Gastrocnemius medialis (tissue), 4 donors: Measurements from ENCODE around the gene LAMA2. TPM values are rescaled to one million over a fixed set of nuclear protein-coding genes. Genes with fewer than 3 reads are reported as not detected.

Experiments
- ATAC-seq, 2 donors: fragments of 150-250 bp; one replicate each; pipeline ENCODE4 v1.9.1; 2016
- DNase-seq, 2 donors: peaks; one replicate each; pipeline ENCODE4 v3.0.0-alpha.2; 2019
- H3K27ac ChIP-seq, 4 donors: fragments of 200-600 bp; sonication (generic); 1 replicate in 1 of 4; 2 replicates in 3 of 4; pipeline ENCODE4 v1.5.1; 2016 to 2018; ENCODE audit warnings: mild to moderate bottlenecking in 2 of 4, moderate library complexity in 1 of 4
- H3K27me3 ChIP-seq, 3 donors: fragments of 200-600 bp; sonication (generic) in 2 of 3; 1 replicate in 1 of 3; 2 replicates in 2 of 3; pipeline versions ENCODE4 v1.5.1 to v1.6.0; 2016 to 2019; ENCODE audit warnings: mild to moderate bottlenecking in 1 of 3, moderate library complexity in 1 of 3
- H3K36me3 ChIP-seq, 2 donors: fragments of 200-600 bp; sonication (generic) in 1 of 2; one replicate each; pipeline ENCODE4 v1.5.1; 2017 to 2018
- H3K4me1 ChIP-seq, 2 donors: fragments of 200-600 bp; sonication (generic) in 1 of 2; one replicate each; pipeline ENCODE4 v1.5.1; 2016 to 2017; ENCODE audit warnings: mild to moderate bottlenecking in 2 of 2
- H3K4me3 ChIP-seq, 4 donors: fragments of 200-600 bp; sonication (generic) in 3 of 4; 1 replicate in 1 of 4; 2 replicates in 3 of 4; pipeline ENCODE4 v1.5.1; 2016 to 2019; ENCODE audit warnings: mild to moderate bottlenecking in 2 of 4
- H3K9me3 ChIP-seq, 3 donors: fragments of 200-600 bp; sonication (generic) in 2 of 3; 1 replicate in 1 of 3; 2 replicates in 2 of 3; pipeline ENCODE4 v1.5.1; 2016 to 2019
- CTCF ChIP-seq, 5 experiments: fragments of 450-650 bp in 3 of 5; fragments of 200-600 bp in 2 of 5; sonication (generic) in 2 of 5; IDR thresholded peaks in 4 of 5; conservative IDR thresholded peaks in 1 of 5; 1 replicate in 4 of 5; 2 replicates in 1 of 5; pipeline ENCODE4 v1.5.1; 2016 to 2019; ENCODE audit warnings: antibody characterized with exemption in 5 of 5, mild to moderate bottlenecking in 3 of 5, moderate library complexity in 3 of 5
- POLR2A ChIP-seq, 2 donors: fragments of 450-650 bp; IDR thresholded peaks; one replicate each; pipeline ENCODE4 v1.6.1; 2017; ENCODE audit warnings: antibody characterized with exemption in 2 of 2, mild to moderate bottlenecking in 2 of 2, moderate library complexity in 2 of 2
- in situ Hi-C, 4 donors: fragments of 200-750 bp; cut with MboI; loops; one replicate each; pipeline versions ENCODE4 v1.15.0 to v1.8.0; 2017; ENCODE audit warnings: low sequenced_read_pairs in 4 of 4
- intact Hi-C: fragments of 100-400 bp; cut with DNase I; formaldehyde crosslinking; loops from one replicate; pipeline ENCODE4 v1.15.1; 2023; ENCODE audit warnings: low total_unique reads
- total RNA-seq, 4 donors: library from RNA; depleted of rRNA; stranded (reverse); fragments of >200 nt; gene quantifications; one replicate each; pipeline versions ENCODE4 v1.1.0 to v1.2.3, GENCODE V29; 2016

LAMA2 gene
- total RNA-seq, 4 donors from 2014 or later, result 52.9 to 113 (median 71.3) TPM

DNA sequence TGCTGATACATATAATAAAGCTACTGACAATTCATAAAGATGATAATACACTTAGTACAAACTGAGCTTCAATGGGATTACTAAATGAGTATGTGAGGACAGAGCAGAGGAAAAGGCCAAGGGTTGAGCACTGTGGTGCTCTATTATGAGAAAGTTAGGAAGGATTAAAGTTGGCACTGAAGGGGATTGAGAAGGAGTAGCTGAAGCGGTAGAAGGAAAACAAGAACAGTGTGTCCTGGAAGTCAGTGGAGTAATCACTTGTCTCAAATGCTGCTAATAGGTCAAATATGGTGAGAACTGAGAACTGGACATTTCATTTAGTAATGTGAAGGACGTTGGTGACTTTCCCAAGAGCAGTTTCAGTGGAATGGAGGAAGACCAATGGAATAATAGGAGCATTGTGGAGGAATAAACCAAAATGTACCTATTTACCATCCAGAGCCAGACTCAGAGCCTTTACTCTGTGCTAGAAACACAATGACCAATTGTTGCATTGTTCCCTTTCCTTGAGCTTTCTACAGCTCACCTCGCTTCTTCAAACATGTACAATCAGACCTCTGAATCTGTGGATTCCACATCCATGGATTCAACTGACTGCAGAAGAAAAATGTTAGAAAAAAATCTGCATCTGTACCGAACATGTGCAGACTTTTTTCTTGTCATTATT, 255.9 kb downstream of the LAMA2 start:
- peak; percentile 41 to 48 for DNase-seq
- TF ChIP-seq POLR2A (IDR thresholded peaks at IDR 0.05) (peak; percentile 16 to 41), CTCF (IDR thresholded peaks at IDR 0.05 in 4 of 5, conservative IDR thresholded peaks at IDR 0.05 in 1 of 5) (no peak)
- in situ Hi-C loops (no loop called here), intact Hi-C loops (loop anchor here (5.0 kb wide), 1 partner anchor 37 kb away; no protein-coding TSS in a partner anchor)
- peaks cover 32 to 54% of the 10 kb centered on the region in 2 donors for H3K4me1 ChIP-seq
- H3K27ac ChIP-seq, result peak overlapping the region; percentile 66 to 85 (median 72)
- no peaks in the 10 kb centered on the region for H3K36me3 ChIP-seq
- no peaks in the 10 kb centered on the region for H3K27me3 ChIP-seq
- ATAC-seq, result peak; percentile 80 to 86
- H3K9me3 ChIP-seq, result no peaks in the 10 kb centered on the region
- no peak overlapping the region for H3K4me3 ChIP-seq

- Histone ChIP-seq H3K4me3 (no peak overlapping the region), H3K36me3 (no peaks in the 10 kb centered on the region), H3K27me3 (no peaks in the 10 kb centered on the region), H3K9me3 (no peaks in the 10 kb centered on the region), H3K4me1 (peaks cover 21 to 40% of the 10 kb centered on the region in 2 donors), H3K27ac (peak overlapping the region; percentile 66 to 85 (median 72))
- TF ChIP-seq POLR2A (IDR thresholded peaks at IDR 0.05) (peak in 1 of 2 donors; percentile 15), CTCF (IDR thresholded peaks at IDR 0.05 in 4 of 5, conservative IDR thresholded peaks at IDR 0.05 in 1 of 5) (no peak)
- ATAC-seq (peak; percentile 37 to 54), DNase-seq (peak in 1 of 2 donors; percentile 46)
- in situ Hi-C loops (no loop called here), intact Hi-C loops (no loop called here)
These were observed 257.6 kb downstream of the LAMA2 start for GRCh38 chr6:129140526-129140925.

- Histone ChIP-seq H3K9me3 (no peaks in the 10 kb centered on the region), H3K27me3 (no peaks in the 10 kb centered on the region), H3K4me1 (peaks cover 15 to 37% of the 10 kb centered on the region in 2 donors), H3K27ac (peak overlapping the region; percentile 66 to 85 (median 72)), H3K4me3 (no peak overlapping the region), H3K36me3 (no peaks in the 10 kb centered on the region)
- TF ChIP-seq CTCF (IDR thresholded peaks at IDR 0.05 in 4 of 5, conservative IDR thresholded peaks at IDR 0.05 in 1 of 5), result no peak
- TF ChIP-seq POLR2A (IDR thresholded peaks at IDR 0.05), result no peak
- intact Hi-C loops (no loop called here), in situ Hi-C loops (no loop called here)
- DNase-seq, result no peak
- ATAC-seq, result peak; percentile 23 to 70
These were observed 258.6 kb downstream of the LAMA2 start for GRCh38 chr6:129141499-129141898.

- peaks cover 0 to 3% of the 10 kb centered on the region in 2 donors for H3K4me1 ChIP-seq
- H3K36me3 ChIP-seq, result peaks cover 0 to 13% of the 10 kb centered on the region in 2 donors
- DNase-seq (no peak), ATAC-seq (no peak)
- no peaks in the 10 kb centered on the region for H3K9me3 ChIP-seq
- in situ Hi-C loops, result no loop called here
- H3K4me3 ChIP-seq, result no peak overlapping the region
- intact Hi-C loops, result no loop called here
- H3K27ac ChIP-seq, result peak overlapping the region in 1 of 4 donors; percentile 32
- no peak for TF ChIP-seq POLR2A (IDR thresholded peaks at IDR 0.05)
- no peaks in the 10 kb centered on the region for H3K27me3 ChIP-seq
These were observed 264.0 kb downstream of the LAMA2 start for GRCh38 chr6:129146902-129147301.

GRCh38 chr6:129150507-129150906, 267.6 kb downstream of the LAMA2 start:
- intact Hi-C loops (no loop called here), in situ Hi-C loops (no loop called here)
- Histone ChIP-seq H3K27ac (no peak overlapping the region), H3K36me3 (peaks cover 0 to 13% of the 10 kb centered on the region in 2 donors), H3K27me3 (no peaks in the 10 kb centered on the region), H3K4me1 (peaks cover 0 to 3% of the 10 kb centered on the region in 2 donors), H3K4me3 (no peak overlapping the region), H3K9me3 (no peaks in the 10 kb centered on the region)
- ATAC-seq (no peak), DNase-seq (no peak)
- TF ChIP-seq POLR2A (IDR thresholded peaks at IDR 0.05), result no peak
- no peak for TF ChIP-seq CTCF (IDR thresholded peaks at IDR 0.05 in 4 of 5, conservative IDR thresholded peaks at IDR 0.05 in 1 of 5)
